Fibroblast of villous mesenchyme (primary cell): Measurements from ENCODE around the gene PHF2. TPM values are rescaled to one million over a fixed set of nuclear protein-coding genes. Genes with fewer than 3 reads are reported as not detected.

Source experiments
- DNase-seq: peaks from one replicate; pipeline ENCODE4 v3.0.0-alpha.2; 2010; ENCODE audit warnings: low read depth
- H3K4me3 ChIP-seq: 2 replicates; pipeline ENCODE4 v1.5.1; 2011; ENCODE audit warnings: low read depth, mild to moderate bottlenecking, low read length
- total RNA-seq: library from RNA; depleted of rRNA; stranded (reverse); fragments of >200 nt; gene quantifications from 2 replicates; pipeline ENCODE4 v1.2.3, GENCODE V29; 2012
- TF ChIP-seq, protein P1 (sequence below): IDR thresholded peaks from 2 replicates; pipeline ENCODE4 v1.5.1; 2012; ENCODE audit warnings: low read depth, mild to moderate bottlenecking, low read length; ENCODE audit not compliant: insufficient read depth

The PHF2 gene
- total RNA-seq, 1 donor, result 15.5 TPM

DNA sequence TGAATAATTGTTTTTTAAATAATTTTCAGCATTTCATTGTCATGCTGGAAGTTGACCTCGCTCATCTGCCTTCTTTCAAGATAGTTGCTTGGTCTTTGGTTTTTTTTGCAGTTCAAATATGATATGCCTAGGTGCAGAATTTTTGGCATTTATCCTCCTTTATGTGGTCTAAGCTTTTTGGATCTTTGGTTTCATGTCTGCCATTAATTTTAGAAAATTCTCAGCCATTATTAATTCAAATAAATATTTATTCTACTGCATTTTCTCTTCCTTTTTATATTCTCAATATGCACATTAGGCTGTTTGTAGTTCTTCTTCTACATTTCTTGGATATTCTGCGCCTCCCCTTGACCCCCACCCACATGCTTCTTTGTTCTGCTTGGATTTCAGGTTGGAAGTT lies 63.6 kb downstream of the PHF2 start:
- no peak for DNase-seq
- TF ChIP-seq, protein P1, sequence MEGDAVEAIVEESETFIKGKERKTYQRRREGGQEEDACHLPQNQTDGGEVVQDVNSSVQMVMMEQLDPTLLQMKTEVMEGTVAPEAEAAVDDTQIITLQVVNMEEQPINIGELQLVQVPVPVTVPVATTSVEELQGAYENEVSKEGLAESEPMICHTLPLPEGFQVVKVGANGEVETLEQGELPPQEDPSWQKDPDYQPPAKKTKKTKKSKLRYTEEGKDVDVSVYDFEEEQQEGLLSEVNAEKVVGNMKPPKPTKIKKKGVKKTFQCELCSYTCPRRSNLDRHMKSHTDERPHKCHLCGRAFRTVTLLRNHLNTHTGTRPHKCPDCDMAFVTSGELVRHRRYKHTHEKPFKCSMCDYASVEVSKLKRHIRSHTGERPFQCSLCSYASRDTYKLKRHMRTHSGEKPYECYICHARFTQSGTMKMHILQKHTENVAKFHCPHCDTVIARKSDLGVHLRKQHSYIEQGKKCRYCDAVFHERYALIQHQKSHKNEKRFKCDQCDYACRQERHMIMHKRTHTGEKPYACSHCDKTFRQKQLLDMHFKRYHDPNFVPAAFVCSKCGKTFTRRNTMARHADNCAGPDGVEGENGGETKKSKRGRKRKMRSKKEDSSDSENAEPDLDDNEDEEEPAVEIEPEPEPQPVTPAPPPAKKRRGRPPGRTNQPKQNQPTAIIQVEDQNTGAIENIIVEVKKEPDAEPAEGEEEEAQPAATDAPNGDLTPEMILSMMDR, result no peak
- no peak overlapping the region for H3K4me3 ChIP-seq

- TF ChIP-seq, protein P1, result no peak
- no peak overlapping the region for H3K4me3 ChIP-seq
- DNase-seq, result peak; percentile 82
Measured at GRCh38 chr9:93642961-93643360, 66.6 kb downstream of the PHF2 start.

DNA sequence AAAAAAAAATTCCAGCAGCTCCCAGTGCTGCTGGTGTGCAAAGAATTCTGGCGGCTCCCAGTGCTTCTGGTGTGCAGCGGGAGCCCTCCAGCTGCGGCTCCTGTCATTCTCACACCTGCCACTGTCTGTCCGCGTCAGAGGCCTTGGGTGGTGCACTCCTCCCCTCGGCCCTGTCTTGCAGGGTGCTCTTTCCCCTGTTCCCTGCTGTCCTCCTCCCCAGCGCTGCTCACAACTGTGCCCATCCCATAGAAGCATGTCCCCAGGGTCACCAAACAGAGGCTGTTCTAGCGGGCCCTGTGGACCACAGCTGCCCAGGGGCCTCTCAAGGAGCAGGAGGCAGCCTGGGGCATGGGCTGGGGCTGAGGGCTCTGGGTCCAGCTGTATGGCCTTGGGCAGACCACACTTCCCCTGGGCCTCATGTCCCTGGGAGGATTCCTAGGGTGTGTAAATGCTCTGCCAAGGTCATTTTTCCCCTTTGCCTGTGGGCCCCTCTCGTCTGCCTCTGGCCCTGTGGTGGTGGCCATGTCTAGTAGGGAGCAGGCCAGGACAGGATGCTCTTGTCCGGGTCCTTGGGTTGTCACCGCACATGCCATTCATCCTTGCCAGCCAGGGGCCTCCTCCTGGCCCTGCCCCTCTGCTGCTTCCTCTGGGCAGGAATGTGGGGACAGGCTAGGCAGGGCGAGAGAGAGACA lies 68.2 kb downstream of the PHF2 start:
- DNase-seq, result no peak
- TF ChIP-seq, protein P1, result no peak
- H3K4me3 ChIP-seq, result no peak overlapping the region

- no peak for DNase-seq
- no peak overlapping the region for H3K4me3 ChIP-seq
- TF ChIP-seq, protein P1, result no peak
Measured at GRCh38 chr9:93645149-93645889, 68.9 kb downstream of the PHF2 start.

GRCh38 chr9:93645921-93646639 lies 69.7 kb downstream of the PHF2 start:
- H3K4me3 ChIP-seq, result no peak overlapping the region
- TF ChIP-seq, protein P1, result no peak

GRCh38 chr9:93646640-93647178 lies 70.3 kb downstream of the PHF2 start:
- TF ChIP-seq, protein P1, result no peak
- DNase-seq, result no peak
- H3K4me3 ChIP-seq, result no peak overlapping the region

More at GRCh38 chr9:93645921-93646639, 69.7 kb downstream of the PHF2 start:
- DNase-seq, result no peak
